ENCODE measurements around the gene CLEC11A.
"Not testable (repeated sequence)": the region's sequence is repeated elsewhere in the genome, so short reads cannot be mapped to it uniquely, and the experiment has no call there.

CLEC11A gene

GRCh38 chr19:50761501-50761900, 38.3 kb downstream of the CLEC11A start:
- not testable (repeated sequence) for DNase-seq

- DNase-seq: not testable (repeated sequence)
These were observed 40.4 kb downstream of the CLEC11A start for GRCh38 chr19:50763521-50763920.

GRCh38 chr19:50764409-50764808, 41.2 kb downstream of the CLEC11A start:
- DNase-seq: no peak

DNA sequence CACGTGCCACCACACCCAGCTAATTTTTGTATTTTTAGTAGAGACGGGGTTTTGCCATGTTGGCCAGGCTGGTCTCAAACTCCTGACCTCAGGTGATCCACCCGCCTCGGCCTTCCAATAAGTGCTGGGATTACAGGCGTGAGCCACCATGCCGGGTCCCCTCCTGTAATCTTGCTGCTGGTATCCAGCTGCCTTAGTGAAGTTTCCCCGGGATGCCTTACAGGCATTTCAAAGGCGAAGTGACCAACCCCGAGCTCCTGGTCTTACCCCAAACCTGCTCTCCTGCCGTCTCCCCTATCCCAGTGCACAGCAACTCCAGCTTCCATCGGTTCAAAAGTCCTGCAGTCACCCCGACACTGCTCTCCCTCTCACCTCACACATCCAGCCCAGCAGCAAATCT, 43.6 kb downstream of the CLEC11A start:
- not testable (repeated sequence) for DNase-seq

- not testable (repeated sequence) for DNase-seq
These were observed 44.1 kb downstream of the CLEC11A start for GRCh38 chr19:50767263-50767662.

GRCh38 chr19:50768277-50768676, 45.1 kb downstream of the CLEC11A start:
- no peak for DNase-seq

GRCh38 chr19:50770164-50770563, 47.0 kb downstream of the CLEC11A start, which contains the start of gene GPR32:
TSS of gene GPR32 (plus strand) at chr19:50770464. CDS start at chr19:50770601, 137 bp downstream.
- DNase-seq: not testable (repeated sequence)

- no peak for DNase-seq
These were observed 47.7 kb downstream of the CLEC11A start for GRCh38 chr19:50770888-50771287.

DNA sequence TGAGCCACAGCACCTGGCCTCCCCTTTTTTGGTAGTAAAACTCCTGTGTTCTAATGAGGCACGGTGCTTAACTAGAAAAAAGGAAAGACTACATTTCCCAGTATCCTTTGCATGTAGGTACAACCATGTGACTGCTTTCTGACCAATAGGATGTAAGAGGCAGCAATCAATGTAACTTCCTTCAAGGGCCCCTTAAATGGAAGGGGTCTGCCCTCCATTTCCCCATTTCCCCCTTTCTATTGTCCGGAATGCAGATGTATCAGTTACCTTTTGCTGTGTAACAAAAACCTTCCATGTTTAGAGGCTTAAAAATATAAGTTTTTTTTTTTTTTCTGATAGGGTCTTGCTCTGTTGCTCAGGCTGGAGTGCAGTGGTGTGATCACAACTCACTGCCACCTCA, 49.3 kb downstream of the CLEC11A start:
- no peak for DNase-seq

GRCh38 chr19:50772912-50773311, 49.7 kb downstream of the CLEC11A start:
- not testable (repeated sequence) for DNase-seq

DNA sequence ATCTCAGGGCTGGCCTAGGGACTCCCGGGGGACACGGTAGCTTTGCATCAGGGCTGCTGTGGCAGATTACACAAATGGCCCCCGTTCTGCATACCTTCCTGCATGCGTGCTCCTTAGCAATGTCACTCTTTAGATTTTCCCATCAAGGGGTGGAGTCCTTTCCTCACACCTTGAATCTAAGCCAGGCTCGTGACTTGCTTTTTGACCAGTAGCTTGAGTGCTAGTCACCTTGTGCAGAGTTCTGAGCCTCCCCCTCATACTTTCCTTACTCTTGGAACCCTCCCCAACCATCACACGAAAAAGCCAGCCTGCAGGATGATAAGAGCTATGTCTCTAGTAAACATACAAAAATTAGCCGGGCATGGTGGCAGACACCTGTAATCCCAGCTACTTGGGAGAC, 50.3 kb downstream of the CLEC11A start:
- DNase-seq: not testable (repeated sequence)
